Neural progenitor cell (in vitro differentiated cells): ENCODE results near the gene TAS2R60. TPM values are rescaled to one million over a fixed set of nuclear protein-coding genes. Genes with fewer than 3 reads are reported as not detected.
A peak's percentile ranks its signal among the peaks of the same experiment; 100 is the strongest.

Experiments used
- DNase-seq: peaks from one replicate; pipeline ENCODE4 v3.0.0-alpha.2; 2016; ENCODE audit warnings: low spot score
- H2AFZ ChIP-seq: fragments of 200-600 bp; sonication (generic); replicated peaks from 2 replicates; pipeline ENCODE4 v1.6.1; 2016; ENCODE audit warnings: antibody characterized with exemption
- H3F3A ChIP-seq: fragments of 200-600 bp; sonication (generic); 2 replicates; pipeline ENCODE4 v1.6.1; 2016; ENCODE audit warnings: antibody characterized with exemption, low read depth
- H3K27ac ChIP-seq: fragments of 200-600 bp; sonication (generic); 2 replicates; pipeline ENCODE4 v1.5.1; 2016; ENCODE audit warnings: mild to moderate bottlenecking
- H3K27me3 ChIP-seq: fragments of 200-600 bp; sonication (generic); 2 replicates; pipeline ENCODE4 v1.6.1; 2016; ENCODE audit warnings: mild to moderate bottlenecking, moderate library complexity
- H3K36me3 ChIP-seq: fragments of 200-600 bp; sonication (generic); 2 replicates; pipeline ENCODE4 v1.5.1; 2016
- H3K4me1 ChIP-seq: fragments of 200-600 bp; sonication (generic); 2 replicates; pipeline ENCODE4 v1.6.1; 2016; ENCODE audit warnings: mixed run types
- H3K4me2 ChIP-seq: fragments of 200-600 bp; sonication (generic); 2 replicates; pipeline ENCODE4 v1.6.1; 2016
- H3K4me3 ChIP-seq: fragments of 200-600 bp; sonication (generic); 2 replicates; pipeline ENCODE4 v1.5.1; 2016
- H3K79me2 ChIP-seq: fragments of 200-600 bp; sonication (generic); 2 replicates; pipeline ENCODE4 v1.6.1; 2016; ENCODE audit warnings: low read depth
- H3K9ac ChIP-seq: fragments of 200-600 bp; sonication (generic); 2 replicates; pipeline ENCODE4 v1.6.1; 2016
- H3K9me3 ChIP-seq: fragments of 200-600 bp; sonication (generic); 2 replicates; pipeline ENCODE4 v1.5.1; 2016; ENCODE audit warnings: low read depth
- H4K20me1 ChIP-seq: fragments of 200-600 bp; sonication (generic); 2 replicates; pipeline ENCODE4 v1.6.1; 2016; ENCODE audit warnings: low read depth
- H3K27ac Mint-ChIP-seq: 3 replicates; pipeline ENCODE4 v1.8.0; 2021; ENCODE audit warnings: mixed read lengths
- H3K27me3 Mint-ChIP-seq: 2 replicates; pipeline ENCODE4 v1.8.0; 2022; ENCODE audit warnings: low read depth, mild to moderate bottlenecking, inconsistent platforms, moderate library complexity, mixed read lengths; ENCODE audit not compliant: insufficient read depth
- H3K36me3 Mint-ChIP-seq: 3 replicates; pipeline ENCODE4 v1.8.0; 2021; ENCODE audit warnings: mixed read lengths
- H3K4me1 Mint-ChIP-seq: 3 replicates; pipeline ENCODE4 v1.8.0; 2021; ENCODE audit warnings: mixed read lengths
- H3K4me3 Mint-ChIP-seq: 3 replicates; pipeline ENCODE4 v1.8.0; 2021; ENCODE audit warnings: mild to moderate bottlenecking, moderate library complexity, mixed read lengths
- H3K9me3 Mint-ChIP-seq: 3 replicates; pipeline ENCODE4 v1.8.0; 2020; ENCODE audit warnings: mixed read lengths
- EZH2 ChIP-seq: fragments of 200-600 bp; sonication (generic); IDR thresholded peaks from 2 replicates; pipeline ENCODE4 v1.6.1; 2017; ENCODE audit warnings: antibody characterized with exemption, mild to moderate bottlenecking, moderate library complexity
- EZH2phosphoT487 ChIP-seq: fragments of 200-600 bp; sonication (generic); IDR thresholded peaks from 2 replicates; pipeline ENCODE4 v1.6.1; 2017; ENCODE audit warnings: antibody characterized with exemption
- total RNA-seq: library from RNA; depleted of rRNA; stranded (reverse); fragments of >200 nt; gene quantifications from 2 replicates; pipeline ENCODE4 v1.2.3, GENCODE V29; 2015; ENCODE audit warnings: low replicate concordance
- TF ChIP-seq, protein P1 (sequence below): fragments of 200-600 bp; sonication (generic); IDR thresholded peaks from 2 replicates; pipeline ENCODE4 v1.5.1; 2017; ENCODE audit warnings: antibody characterized with exemption, mild to moderate bottlenecking

TAS2R60 gene
- total RNA-seq, 1 donor from 2014 or later, result not detected

DNA sequence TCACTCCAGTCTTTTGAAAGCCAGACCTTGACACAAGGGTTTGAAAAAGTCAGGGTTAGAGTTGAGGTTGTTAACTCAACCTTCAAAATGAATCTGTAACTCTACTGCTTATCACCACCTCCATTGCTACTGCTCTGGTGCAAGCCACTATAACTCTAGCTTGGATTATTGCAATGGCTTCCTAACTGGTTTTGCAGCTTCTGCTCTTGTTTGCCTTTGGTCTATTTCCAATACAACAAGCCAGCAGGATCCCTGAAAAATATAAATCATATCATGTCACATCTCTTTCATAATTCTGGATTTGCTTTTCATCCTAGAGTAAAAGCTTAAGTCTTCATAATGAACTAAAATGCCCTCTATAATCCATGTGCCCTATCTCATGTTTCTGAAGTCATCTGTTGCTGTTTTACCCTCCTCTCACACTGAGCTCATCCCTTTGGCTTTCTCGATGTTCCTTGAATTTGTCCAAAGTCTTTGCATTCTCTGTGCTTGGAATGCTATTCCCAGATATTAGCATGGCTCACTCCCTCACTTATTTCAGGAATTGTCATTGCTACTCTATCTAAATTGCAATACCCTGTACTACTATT is 10.9 kb downstream of the TAS2R60 start:
- H3K79me2 ChIP-seq, result no peaks in the 10 kb centered on the region
- no peaks in the 10 kb centered on the region for H3K4me1 ChIP-seq
- H3K36me3 Mint-ChIP-seq, result no peaks in the 10 kb centered on the region
- H3K9ac ChIP-seq, result no peak overlapping the region
- H3K27ac ChIP-seq, result no peak overlapping the region
- peaks cover 7% of the 10 kb centered on the region for H3K9me3 Mint-ChIP-seq
- no peaks in the 10 kb centered on the region for H3K9me3 ChIP-seq
- no peaks in the 10 kb centered on the region for H3F3A ChIP-seq
- no peak overlapping the region for H2AFZ ChIP-seq
- no peak overlapping the region for H3K4me3 ChIP-seq
- no peak overlapping the region for H3K4me3 Mint-ChIP-seq
- H3K36me3 ChIP-seq, result no peaks in the 10 kb centered on the region
- H3K27ac Mint-ChIP-seq, result no peak overlapping the region
- H3K27me3 Mint-ChIP-seq, result peaks cover 4% of the 10 kb centered on the region
- DNase-seq, result no peak
- H3K4me2 ChIP-seq, result no peak overlapping the region
- H4K20me1 ChIP-seq, result no peaks in the 10 kb centered on the region
- H3K4me1 Mint-ChIP-seq, result peaks cover 31% of the 10 kb centered on the region
- TF ChIP-seq, protein P1, sequence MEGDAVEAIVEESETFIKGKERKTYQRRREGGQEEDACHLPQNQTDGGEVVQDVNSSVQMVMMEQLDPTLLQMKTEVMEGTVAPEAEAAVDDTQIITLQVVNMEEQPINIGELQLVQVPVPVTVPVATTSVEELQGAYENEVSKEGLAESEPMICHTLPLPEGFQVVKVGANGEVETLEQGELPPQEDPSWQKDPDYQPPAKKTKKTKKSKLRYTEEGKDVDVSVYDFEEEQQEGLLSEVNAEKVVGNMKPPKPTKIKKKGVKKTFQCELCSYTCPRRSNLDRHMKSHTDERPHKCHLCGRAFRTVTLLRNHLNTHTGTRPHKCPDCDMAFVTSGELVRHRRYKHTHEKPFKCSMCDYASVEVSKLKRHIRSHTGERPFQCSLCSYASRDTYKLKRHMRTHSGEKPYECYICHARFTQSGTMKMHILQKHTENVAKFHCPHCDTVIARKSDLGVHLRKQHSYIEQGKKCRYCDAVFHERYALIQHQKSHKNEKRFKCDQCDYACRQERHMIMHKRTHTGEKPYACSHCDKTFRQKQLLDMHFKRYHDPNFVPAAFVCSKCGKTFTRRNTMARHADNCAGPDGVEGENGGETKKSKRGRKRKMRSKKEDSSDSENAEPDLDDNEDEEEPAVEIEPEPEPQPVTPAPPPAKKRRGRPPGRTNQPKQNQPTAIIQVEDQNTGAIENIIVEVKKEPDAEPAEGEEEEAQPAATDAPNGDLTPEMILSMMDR, result no peak
- no peak for TF ChIP-seq EZH2
- no peak for TF ChIP-seq EZH2phosphoT487
- no peaks in the 10 kb centered on the region for H3K27me3 ChIP-seq

DNA sequence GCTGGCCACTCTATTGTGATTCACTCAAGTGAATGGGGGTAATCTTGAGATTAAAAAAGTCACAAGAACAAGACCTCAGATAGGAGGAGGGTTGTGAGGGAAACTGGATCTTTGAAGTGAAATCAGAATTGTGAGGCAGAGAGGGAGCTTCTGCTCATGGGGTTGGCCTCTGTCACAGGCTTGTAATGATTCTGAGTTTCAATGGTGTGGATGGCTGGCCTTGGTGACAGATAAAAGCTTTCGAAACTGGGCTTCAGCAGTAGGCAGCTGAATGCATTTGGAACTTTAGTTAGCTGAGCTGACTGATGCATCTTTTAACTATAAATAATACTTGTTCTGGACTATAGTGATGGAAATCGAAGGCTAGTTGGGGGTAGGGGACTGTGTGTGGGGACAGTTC is 12.2 kb downstream of the TAS2R60 start:
- peaks cover 9% of the 10 kb centered on the region for H3K9me3 Mint-ChIP-seq
- no peaks in the 10 kb centered on the region for H3K4me1 ChIP-seq
- no peak overlapping the region for H3K4me3 Mint-ChIP-seq
- H2AFZ ChIP-seq, result peak overlapping the region; percentile 61
- H3K36me3 Mint-ChIP-seq, result no peaks in the 10 kb centered on the region
- no peaks in the 10 kb centered on the region for H3K36me3 ChIP-seq
- no peaks in the 10 kb centered on the region for H3K9me3 ChIP-seq
- peaks cover 31% of the 10 kb centered on the region for H3K4me1 Mint-ChIP-seq
- H3K4me3 ChIP-seq, result no peak overlapping the region
- no peak overlapping the region for H3K4me2 ChIP-seq
- H4K20me1 ChIP-seq, result no peaks in the 10 kb centered on the region
- H3K27ac ChIP-seq, result no peak overlapping the region
- peaks cover 4% of the 10 kb centered on the region for H3K27me3 Mint-ChIP-seq
- no peaks in the 10 kb centered on the region for H3F3A ChIP-seq
- H3K9ac ChIP-seq, result no peak overlapping the region
- no peaks in the 10 kb centered on the region for H3K27me3 ChIP-seq
- no peak for DNase-seq
- no peaks in the 10 kb centered on the region for H3K79me2 ChIP-seq
- TF ChIP-seq EZH2, result no peak
- TF ChIP-seq, protein P1, result no peak
- TF ChIP-seq EZH2phosphoT487, result no peak
- peak overlapping the region; percentile 44 for H3K27ac Mint-ChIP-seq

DNA sequence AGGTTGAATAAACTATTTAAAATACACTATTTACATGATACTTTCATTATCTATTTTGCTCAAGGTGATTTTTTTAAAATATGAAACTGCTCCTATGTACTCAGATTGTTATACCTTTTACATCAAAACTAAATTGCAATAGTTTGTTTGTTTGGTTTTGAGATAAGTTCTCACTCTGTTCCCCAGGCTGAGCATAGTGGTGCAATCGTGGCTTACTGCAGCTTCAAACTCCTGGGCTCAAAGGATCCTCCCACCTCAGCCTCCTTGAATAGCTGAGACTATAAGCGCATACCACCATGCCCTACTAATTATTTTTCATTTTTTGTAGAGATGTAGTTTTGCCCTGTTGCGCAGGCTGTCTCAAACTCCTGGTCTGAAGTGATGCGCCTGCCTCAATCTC is 12.7 kb downstream of the TAS2R60 start:
- no peak overlapping the region for H3K4me3 ChIP-seq
- Mint-ChIP-seq H3K27ac (no peak overlapping the region), H3K9me3 (peaks cover 14% of the 10 kb centered on the region), H3K4me3 (no peak overlapping the region), H3K27me3 (peaks cover 4% of the 10 kb centered on the region), H3K4me1 (peaks cover 31% of the 10 kb centered on the region), H3K36me3 (no peaks in the 10 kb centered on the region)
- no peak overlapping the region for H3K9ac ChIP-seq
- DNase-seq, result no peak
- H3K79me2 ChIP-seq, result no peaks in the 10 kb centered on the region
- H3K4me1 ChIP-seq, result no peaks in the 10 kb centered on the region
- H3K9me3 ChIP-seq, result no peaks in the 10 kb centered on the region
- no peak overlapping the region for H2AFZ ChIP-seq
- no peaks in the 10 kb centered on the region for H3K36me3 ChIP-seq
- H3K27ac ChIP-seq, result no peak overlapping the region
- no peaks in the 10 kb centered on the region for H4K20me1 ChIP-seq
- no peaks in the 10 kb centered on the region for H3K27me3 ChIP-seq
- no peaks in the 10 kb centered on the region for H3F3A ChIP-seq
- no peak overlapping the region for H3K4me2 ChIP-seq
- no peak for TF ChIP-seq EZH2phosphoT487
- TF ChIP-seq, protein P1, result no peak
- TF ChIP-seq EZH2, result no peak
